Measurements from ENCODE around the gene C15orf61. TPM values are rescaled to one million over a fixed set of nuclear protein-coding genes. Genes with fewer than 3 reads are reported as not detected.

Gene C15orf61
- total RNA-seq, 4 donors from 2014 or later: 8.2 to 19.0 (median 13.5) TPM

DNA sequence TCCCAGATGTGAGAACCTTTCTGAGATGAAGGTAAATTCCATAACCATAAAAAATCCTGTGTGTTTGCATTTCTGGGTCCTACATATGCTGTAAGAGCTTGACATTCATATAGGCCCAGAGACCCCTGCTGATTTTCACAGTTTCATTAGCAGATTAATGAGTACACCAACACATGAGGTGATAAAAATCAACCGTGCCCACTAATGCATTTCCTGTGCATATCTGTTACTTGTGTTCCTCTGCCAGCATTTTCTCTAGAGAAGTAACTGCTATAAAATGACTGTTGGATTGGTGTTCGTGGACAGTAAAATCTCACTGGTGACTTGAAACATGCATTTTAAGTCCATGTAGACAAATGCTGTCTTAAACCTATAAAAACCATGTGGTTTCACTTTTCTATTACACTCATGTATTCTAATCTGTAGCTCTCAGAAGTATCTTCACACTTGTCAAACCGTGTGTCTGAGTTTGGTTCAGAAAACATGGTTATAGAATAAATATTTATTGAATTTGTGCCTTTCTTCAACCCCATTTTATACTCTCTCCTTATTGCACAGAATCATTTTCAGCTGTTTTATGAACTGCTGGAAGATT is 36.1 kb downstream of the C15orf61 start:
- no peak for TF ChIP-seq POLR2A (IDR thresholded peaks at IDR 0.05)
- no peak for TF ChIP-seq CTCF (IDR thresholded peaks at IDR 0.05)
- no peak for DNase-seq (ENCODE audit: low spot score in 2 of 2)
- intact Hi-C loops (cut with DNase I; ENCODE audit: low total_unique reads): no loop called here
- 82 to 86% methylated on average over 3 of the region's 3 CpGs for WGBS, 2 donors
- H3K4me3 ChIP-seq (ENCODE audit: low read depth, poor library complexity, severe bottlenecking): no peak overlapping the region

- H3K4me3 ChIP-seq (ENCODE audit: low read depth, poor library complexity, severe bottlenecking): no peak overlapping the region
- DNase-seq (ENCODE audit: low spot score in 2 of 2): no peak
- 92 to 94% methylated on average over 4 of the region's 4 CpGs for WGBS, 2 donors
- intact Hi-C loops (cut with DNase I; ENCODE audit: low total_unique reads): no loop called here
- TF ChIP-seq CTCF (IDR thresholded peaks at IDR 0.05) (no peak), POLR2A (IDR thresholded peaks at IDR 0.05) (no peak)
Measured at GRCh38 chr15:67558502-67558901, 37.6 kb downstream of the C15orf61 start.

GRCh38 chr15:67559158-67559557 is 38.2 kb downstream of the C15orf61 start:
- no peak for TF ChIP-seq CTCF (IDR thresholded peaks at IDR 0.05)
- TF ChIP-seq POLR2A (IDR thresholded peaks at IDR 0.05): no peak
- WGBS, 2 donors: 100% methylated on average over 1 of the region's 1 CpG
- H3K4me3 ChIP-seq (ENCODE audit: low read depth, poor library complexity, severe bottlenecking): no peak overlapping the region
- DNase-seq (ENCODE audit: low spot score in 2 of 2): no peak
- intact Hi-C loops (cut with DNase I; ENCODE audit: low total_unique reads): no loop called here

DNA sequence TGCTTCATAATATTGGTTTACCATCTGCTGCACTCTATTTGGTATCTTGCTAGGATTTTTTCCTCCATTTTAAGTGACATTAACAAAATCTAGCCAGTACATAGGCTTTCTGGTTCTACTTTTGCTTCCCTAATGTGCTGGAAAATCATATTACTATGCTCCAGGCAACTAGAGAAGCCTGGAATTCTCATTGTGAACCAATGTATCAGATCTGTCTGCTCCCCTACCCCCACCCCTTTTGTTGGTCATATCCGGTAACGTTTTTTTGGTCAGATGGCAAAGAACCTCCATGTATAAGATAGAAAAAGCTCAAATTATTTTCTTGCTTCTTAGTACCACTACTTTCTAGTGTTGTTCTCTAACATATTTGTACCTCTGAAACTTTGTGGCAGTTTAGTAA is 38.6 kb downstream of the C15orf61 start:
- TF ChIP-seq CTCF (IDR thresholded peaks at IDR 0.05) (no peak), POLR2A (IDR thresholded peaks at IDR 0.05) (no peak)
- DNase-seq (ENCODE audit: low spot score in 2 of 2): no peak
- H3K4me3 ChIP-seq (ENCODE audit: low read depth, poor library complexity, severe bottlenecking): no peak overlapping the region
- WGBS, 2 donors: 98% methylated on average over 2 of the region's 2 CpGs
- intact Hi-C loops (cut with DNase I; ENCODE audit: low total_unique reads): no loop called here

DNA sequence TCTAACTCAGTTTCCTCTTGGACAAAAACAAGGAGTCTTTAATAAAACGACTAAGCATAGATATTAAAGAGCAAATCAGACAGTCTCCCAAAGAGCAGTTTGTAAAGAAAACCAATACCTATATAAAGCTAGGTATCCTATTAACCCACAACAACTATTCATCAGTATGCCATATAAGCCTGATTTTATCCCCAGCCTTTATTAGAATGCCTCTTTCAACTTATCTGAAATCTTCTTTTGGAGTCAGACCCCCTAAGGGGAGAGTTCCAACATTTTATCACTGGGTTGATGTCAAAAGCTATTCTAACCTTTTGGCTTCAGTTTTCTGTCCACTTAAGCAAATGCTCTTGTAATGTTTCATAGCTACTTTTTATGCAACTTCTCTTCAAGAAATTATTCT is 39.4 kb downstream of the C15orf61 start:
- TF ChIP-seq CTCF (IDR thresholded peaks at IDR 0.05) (no peak), POLR2A (IDR thresholded peaks at IDR 0.05) (no peak)
- WGBS, 2 donors: 90% methylated on average over 1 of the region's 1 CpG
- no peak overlapping the region for H3K4me3 ChIP-seq (ENCODE audit: low read depth, poor library complexity, severe bottlenecking)
- intact Hi-C loops (cut with DNase I; ENCODE audit: low total_unique reads): no loop called here
- DNase-seq (ENCODE audit: low spot score in 2 of 2): no peak

DNA sequence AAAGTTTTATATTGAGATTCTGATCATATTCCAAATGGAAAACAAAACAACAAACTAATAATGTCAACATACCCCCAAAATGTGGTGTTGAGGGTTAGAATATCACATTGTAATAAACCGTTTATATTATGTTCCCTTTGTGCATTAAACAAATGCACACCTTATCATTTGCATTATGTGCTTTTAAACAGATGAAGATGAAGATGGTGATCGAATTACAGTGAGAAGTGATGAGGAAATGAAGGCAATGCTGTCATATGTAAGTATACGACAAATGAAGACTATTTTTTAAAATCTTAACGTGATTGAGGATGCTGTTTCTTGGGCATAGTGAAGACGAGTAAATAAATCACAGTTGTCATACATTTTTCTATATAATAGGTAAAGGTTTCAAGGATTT is 42.2 kb downstream of the C15orf61 start:
- 94 to 97% methylated on average over 5 of the region's 5 CpGs for WGBS, 2 donors
- intact Hi-C loops (cut with DNase I; ENCODE audit: low total_unique reads): no loop called here
- no peak overlapping the region for H3K4me3 ChIP-seq (ENCODE audit: low read depth, poor library complexity, severe bottlenecking)
- no peak for TF ChIP-seq POLR2A (IDR thresholded peaks at IDR 0.05)
- no peak for DNase-seq (ENCODE audit: low spot score in 2 of 2)

Measured in lower leg skin (tissue), 4 donors.